GM10266 (cell line): ENCODE data around the gene STXBP6.
"Not testable (repeated sequence)": the region's sequence is repeated elsewhere in the genome, so short reads cannot be mapped to it uniquely, and the experiment has no call there.

Source experiments
- DNase-seq: peaks from one replicate; pipeline ENCODE4 v3.0.0; 2012; ENCODE audit errors: extremely low spot score
- TF ChIP-seq, protein P1 (sequence below): IDR thresholded peaks from 2 replicates; pipeline ENCODE4 v1.5.1; 2012; ENCODE audit warnings: mild to moderate bottlenecking, low read depth; ENCODE audit not compliant: control insufficient read depth, insufficient read depth; ENCODE audit errors: missing control alignments

The STXBP6 gene

DNA sequence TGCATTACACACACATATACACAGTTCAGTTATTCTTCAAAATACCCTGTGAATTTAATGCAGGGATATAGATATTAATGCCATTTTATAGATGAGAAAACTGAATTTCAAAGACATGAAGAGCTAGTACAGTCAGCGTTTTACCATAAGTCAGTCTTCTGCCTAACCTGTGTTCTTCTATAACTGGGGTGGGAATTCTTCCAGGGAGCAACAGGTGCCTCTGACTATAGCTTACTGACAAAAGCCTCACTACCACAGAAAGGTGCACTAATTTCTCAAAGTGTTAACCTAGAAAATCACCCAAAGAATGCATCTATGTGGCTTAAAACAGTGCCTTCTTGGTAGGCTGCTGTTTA is 84.4 kb downstream of the STXBP6 start:
- TF ChIP-seq, protein P1, sequence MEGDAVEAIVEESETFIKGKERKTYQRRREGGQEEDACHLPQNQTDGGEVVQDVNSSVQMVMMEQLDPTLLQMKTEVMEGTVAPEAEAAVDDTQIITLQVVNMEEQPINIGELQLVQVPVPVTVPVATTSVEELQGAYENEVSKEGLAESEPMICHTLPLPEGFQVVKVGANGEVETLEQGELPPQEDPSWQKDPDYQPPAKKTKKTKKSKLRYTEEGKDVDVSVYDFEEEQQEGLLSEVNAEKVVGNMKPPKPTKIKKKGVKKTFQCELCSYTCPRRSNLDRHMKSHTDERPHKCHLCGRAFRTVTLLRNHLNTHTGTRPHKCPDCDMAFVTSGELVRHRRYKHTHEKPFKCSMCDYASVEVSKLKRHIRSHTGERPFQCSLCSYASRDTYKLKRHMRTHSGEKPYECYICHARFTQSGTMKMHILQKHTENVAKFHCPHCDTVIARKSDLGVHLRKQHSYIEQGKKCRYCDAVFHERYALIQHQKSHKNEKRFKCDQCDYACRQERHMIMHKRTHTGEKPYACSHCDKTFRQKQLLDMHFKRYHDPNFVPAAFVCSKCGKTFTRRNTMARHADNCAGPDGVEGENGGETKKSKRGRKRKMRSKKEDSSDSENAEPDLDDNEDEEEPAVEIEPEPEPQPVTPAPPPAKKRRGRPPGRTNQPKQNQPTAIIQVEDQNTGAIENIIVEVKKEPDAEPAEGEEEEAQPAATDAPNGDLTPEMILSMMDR, result no peak
- DNase-seq, result no peak

DNA sequence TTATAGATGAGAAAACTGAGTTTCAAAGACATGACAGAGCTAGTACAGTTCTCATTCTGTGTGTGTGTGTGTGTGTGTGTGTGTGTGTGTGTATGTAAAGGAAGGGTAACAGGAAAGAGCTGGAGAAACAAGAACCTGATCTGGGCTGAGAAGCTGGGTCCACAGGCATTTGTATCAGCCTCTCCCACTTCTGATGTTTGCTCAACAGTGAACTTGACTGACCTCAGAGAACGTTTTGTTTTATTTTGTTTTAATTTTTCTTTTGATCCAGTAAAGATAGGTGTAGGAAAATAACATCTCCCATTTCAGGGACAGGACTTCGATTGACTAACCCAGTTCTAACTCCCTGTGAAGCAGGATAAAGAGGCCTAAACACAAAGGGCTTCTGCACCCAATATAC is 85.4 kb downstream of the STXBP6 start:
- TF ChIP-seq, protein P1, result no peak
- no peak for DNase-seq

DNA sequence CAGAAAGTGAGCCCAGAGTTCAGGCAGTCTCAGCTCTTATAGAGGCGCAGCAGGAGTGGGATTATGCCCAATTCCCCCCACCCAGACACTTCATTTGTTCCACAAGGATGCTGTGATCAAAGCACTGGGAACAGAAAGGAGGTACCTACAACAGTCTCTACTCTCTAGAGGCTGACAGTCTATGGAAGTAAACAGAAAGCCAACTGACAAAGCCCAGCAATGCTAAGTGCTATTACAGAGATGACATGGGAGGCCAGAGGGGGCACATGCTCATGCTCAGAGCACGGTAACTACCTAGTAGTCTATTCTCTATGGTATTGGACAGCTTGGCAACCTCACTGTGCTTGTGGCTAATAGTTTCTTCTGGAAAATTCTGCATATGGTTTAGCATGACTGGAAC is 85.9 kb downstream of the STXBP6 start:
- TF ChIP-seq, protein P1, result no peak
- no peak for DNase-seq

DNA sequence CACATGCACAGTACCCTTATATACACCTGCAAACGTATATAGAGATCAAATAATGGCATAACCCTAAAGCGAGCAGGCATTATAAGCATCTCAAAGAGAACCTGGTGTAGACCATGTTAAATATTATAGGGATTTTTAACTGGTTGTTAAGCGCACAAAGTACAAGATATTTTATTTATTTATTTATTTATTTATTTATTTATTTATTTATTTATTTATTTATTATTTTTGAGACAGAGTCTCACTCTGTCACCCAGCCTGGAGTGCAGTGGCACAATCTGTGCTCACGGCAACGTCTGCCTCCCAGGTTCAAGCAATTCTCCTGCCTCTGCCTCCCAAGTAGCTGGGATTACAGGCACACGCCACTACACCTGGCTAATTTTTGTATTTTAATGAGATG is 87.8 kb downstream of the STXBP6 start:
- DNase-seq, result not testable (repeated sequence)

DNA sequence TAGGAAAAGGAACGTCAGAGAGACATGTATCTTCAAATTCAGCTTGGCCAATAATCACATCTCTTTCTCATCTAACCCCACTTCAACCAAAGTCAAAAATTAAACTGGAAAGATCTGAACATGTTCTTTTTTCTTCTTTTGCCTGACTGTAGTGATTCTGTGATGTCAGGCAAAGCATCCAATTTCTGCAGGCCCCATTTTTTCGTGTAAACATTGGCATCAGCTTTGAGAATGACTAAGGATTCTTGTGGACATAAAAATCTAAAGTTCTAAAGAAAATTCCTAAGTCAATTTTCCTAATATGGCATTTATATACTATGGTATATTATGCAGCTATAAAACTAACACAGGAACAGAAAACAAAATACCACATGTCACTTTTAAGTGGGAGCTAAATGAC is 89.1 kb downstream of the STXBP6 start:
- no peak for DNase-seq
- TF ChIP-seq, protein P1, result no peak

DNA sequence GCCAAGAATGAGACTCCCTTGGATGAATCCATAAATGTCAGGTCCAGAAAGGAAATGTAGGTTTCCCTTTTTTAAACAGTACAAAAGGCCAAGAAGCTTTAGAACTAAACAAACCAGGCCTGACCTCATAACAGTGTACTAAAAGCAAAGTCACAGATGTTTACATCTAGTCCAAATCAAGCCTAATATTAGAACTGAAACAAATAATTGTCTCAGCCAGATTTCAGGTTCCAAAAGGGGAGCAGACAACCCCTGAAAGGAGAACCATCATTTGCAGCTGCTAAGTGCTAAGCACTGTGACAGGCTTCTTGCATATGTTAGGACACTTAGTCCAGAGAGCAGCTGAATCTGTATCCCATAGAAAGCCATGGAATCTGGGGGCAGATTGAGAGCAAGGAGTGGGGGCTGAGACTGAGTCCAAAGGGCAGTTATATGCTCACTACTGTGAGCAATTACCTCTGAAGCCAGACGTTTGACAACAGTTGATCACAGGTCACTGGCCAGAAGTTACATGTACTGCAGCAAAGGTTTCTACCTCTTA is 90.1 kb downstream of the STXBP6 start:
- TF ChIP-seq, protein P1, result no peak
- no peak for DNase-seq

DNA sequence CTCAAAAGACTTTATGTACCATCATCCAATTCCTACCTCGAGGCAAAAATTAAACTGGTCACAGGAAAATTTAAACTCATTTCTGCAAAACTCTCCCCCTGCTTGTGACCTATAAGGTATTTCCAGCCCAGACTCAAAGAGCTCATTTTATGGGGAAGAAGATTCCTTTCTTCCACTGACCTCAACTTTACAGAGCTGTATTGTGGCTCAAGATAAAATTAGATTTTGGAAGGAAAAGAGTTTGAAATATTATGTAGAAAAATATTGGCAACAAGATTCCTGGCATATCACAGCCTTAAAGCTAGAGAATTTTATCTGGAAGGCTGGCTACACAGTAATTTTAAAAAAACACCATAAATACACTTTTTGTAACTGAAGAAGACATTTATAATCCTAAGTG is 91.7 kb downstream of the STXBP6 start:
- DNase-seq, result no peak
- TF ChIP-seq, protein P1, result no peak

DNA sequence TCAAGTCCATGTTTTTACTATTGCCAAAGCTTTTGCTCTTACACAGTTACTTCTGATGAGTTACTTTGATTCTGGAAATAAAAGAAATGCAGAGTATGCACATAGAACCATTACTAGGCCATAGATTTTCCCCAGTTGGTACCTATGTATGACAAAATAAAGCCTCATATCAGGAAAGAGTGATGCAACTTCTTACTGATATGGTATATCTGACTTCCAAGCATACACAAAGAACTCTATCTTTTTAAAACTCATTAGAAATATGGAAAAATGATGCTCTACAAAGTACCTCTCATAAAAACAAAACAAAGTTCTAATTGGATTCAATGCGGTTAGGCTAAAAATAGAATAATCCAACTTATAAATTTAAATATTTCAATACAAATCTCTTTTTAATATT is 92.1 kb downstream of the STXBP6 start:
- DNase-seq, result no peak

More for the DNA sequence above, 92.1 kb downstream of the STXBP6 start:
- TF ChIP-seq, protein P1, result no peak
